Thymus (tissue), 11 donors: Measurements from ENCODE around the gene TANGO2. TPM values are rescaled to one million over a fixed set of nuclear protein-coding genes. Genes with fewer than 3 reads are reported as not detected.

Experiments
- DNase-seq, 9 donors: peaks; one replicate each; pipeline ENCODE4 v3.0.0-alpha.2; 2013; ENCODE audit warnings: low spot score in 9 of 9, low read depth in 6 of 9, missing footprints in 1 of 9
- H3K27ac ChIP-seq, 2 donors: one replicate each; pipeline ENCODE4 v1.5.1; 2013; ENCODE audit warnings: control low read depth in 1 of 2, low read depth in 1 of 2, low read length in 1 of 2, mild to moderate bottlenecking in 1 of 2, moderate library complexity in 1 of 2
- H3K27me3 ChIP-seq, 2 donors: one replicate each; pipeline ENCODE4 v1.5.1; 2013; ENCODE audit warnings: low read length in 1 of 2; ENCODE audit not compliant: control insufficient read depth in 2 of 2, insufficient read depth in 1 of 2
- H3K36me3 ChIP-seq, 2 donors: one replicate each; pipeline ENCODE4 v1.5.1; 2013; ENCODE audit warnings: low read length in 1 of 2, mild to moderate bottlenecking in 1 of 2, moderate library complexity in 1 of 2; ENCODE audit not compliant: control insufficient read depth in 2 of 2, insufficient read depth in 2 of 2
- H3K4me1 ChIP-seq, 2 donors: one replicate each; pipeline ENCODE4 v1.5.1; 2013; ENCODE audit warnings: low read length in 2 of 2; ENCODE audit not compliant: control insufficient read depth in 2 of 2, insufficient read depth in 2 of 2
- H3K4me3 ChIP-seq, 2 donors: one replicate each; pipeline ENCODE4 v1.5.1; 2013; ENCODE audit warnings: low read length in 2 of 2, control low read depth in 1 of 2, mild to moderate bottlenecking in 1 of 2
- H3K9me3 ChIP-seq, 2 donors: one replicate each; pipeline ENCODE4 v1.5.1; 2013; ENCODE audit warnings: low read length in 1 of 2, mild to moderate bottlenecking in 1 of 2; ENCODE audit not compliant: control insufficient read depth in 2 of 2, insufficient read depth in 1 of 2
- WGBS: extraction: QIAGEN DNeasy Blood & Tissue Kit; methylation state at CpG from one replicate; pipeline ENCODE4 v1.1.7; 2013; 5-methylcytosine and 5-hydroxymethylcytosine counted together
- polyA plus RNA-seq: library from polyadenylated mRNA; stranded (reverse); fragments of 200-250 nt; gene quantifications from one replicate; pipeline ENCODE4 v1.2.3, GENCODE V29; 2013
- total RNA-seq: library from RNA; stranded (reverse); fragments of 120-200 nt; gene quantifications from one replicate; pipeline ENCODE4 v1.2.4, GENCODE V29; 2013
- donor health status: healthy.

TANGO2 gene
- total and polyA plus RNA-seq, 2 donors = 15.9 to 19.7 TPM

GRCh38 chr22:20036535-20037392 lies 15.9 kb downstream of the TANGO2 start:
- H3K4me3 ChIP-seq = no peak overlapping the region
- no peaks in the 10 kb centered on the region for H3K9me3 ChIP-seq
- peaks cover 16 to 48% of the 10 kb centered on the region in 2 donors for H3K36me3 ChIP-seq
- H3K27me3 ChIP-seq = no peaks in the 10 kb centered on the region
- no peak for DNase-seq
- H3K4me1 ChIP-seq = no peaks in the 10 kb centered on the region
- no peak overlapping the region for H3K27ac ChIP-seq
- WGBS = 98% methylated on average over 25 of the region's 25 CpGs

- Histone ChIP-seq H3K27me3 (no peaks in the 10 kb centered on the region), H3K36me3 (peaks cover 18 to 41% of the 10 kb centered on the region in 2 donors), H3K4me3 (no peak overlapping the region), H3K9me3 (no peaks in the 10 kb centered on the region), H3K4me1 (no peaks in the 10 kb centered on the region), H3K27ac (no peak overlapping the region)
- no peak for DNase-seq
- 91% methylated on average over 3 of the region's 3 CpGs for WGBS
Measured at GRCh38 chr22:20037419-20037818, 16.5 kb downstream of the TANGO2 start.

GRCh38 chr22:20038574-20038973 lies 17.7 kb downstream of the TANGO2 start:
- no peaks in the 10 kb centered on the region for H3K9me3 ChIP-seq

GRCh38 chr22:20039683-20040325 lies 18.9 kb downstream of the TANGO2 start:
- WGBS = 95% methylated on average over 9 of the region's 9 CpGs

More at GRCh38 chr22:20038574-20038973, 17.7 kb downstream of the TANGO2 start:
- Histone ChIP-seq H3K4me1 (no peaks in the 10 kb centered on the region), H3K27ac (no peak overlapping the region), H3K36me3 (peaks cover 26 to 41% of the 10 kb centered on the region in 2 donors), H3K4me3 (no peak overlapping the region), H3K27me3 (no peaks in the 10 kb centered on the region)
- 98% methylated on average over 7 of the region's 7 CpGs for WGBS
- DNase-seq = no peak

GRCh38 chr22:20040327-20041200 lies 19.7 kb downstream of the TANGO2 start:
- no peaks in the 10 kb centered on the region for H3K9me3 ChIP-seq
- H3K36me3 ChIP-seq = peaks cover 32 to 53% of the 10 kb centered on the region in 2 donors
- H3K4me3 ChIP-seq = no peak overlapping the region
- H3K4me1 ChIP-seq = no peaks in the 10 kb centered on the region
- H3K27ac ChIP-seq = no peak overlapping the region
- DNase-seq = no peak
- H3K27me3 ChIP-seq = no peaks in the 10 kb centered on the region
- WGBS = 98% methylated on average over 7 of the region's 7 CpGs

More at GRCh38 chr22:20039683-20040325, 18.9 kb downstream of the TANGO2 start:
- Histone ChIP-seq H3K27ac (no peak overlapping the region), H3K4me3 (no peak overlapping the region), H3K4me1 (no peaks in the 10 kb centered on the region), H3K9me3 (no peaks in the 10 kb centered on the region), H3K27me3 (no peaks in the 10 kb centered on the region), H3K36me3 (peaks cover 32 to 50% of the 10 kb centered on the region in 2 donors)
- no peak for DNase-seq

GRCh38 chr22:20043057-20043996 lies 22.4 kb downstream of the TANGO2 start:
- WGBS = 96% methylated on average over 26 of the region's 26 CpGs
- H3K4me1 ChIP-seq = no peaks in the 10 kb centered on the region

GRCh38 chr22:20043997-20044342 lies 23.1 kb downstream of the TANGO2 start:
- no peak for DNase-seq
- peaks cover 37 to 41% of the 10 kb centered on the region in 2 donors for H3K36me3 ChIP-seq

More at GRCh38 chr22:20043057-20043996, 22.4 kb downstream of the TANGO2 start:
- Histone ChIP-seq H3K27me3 (no peaks in the 10 kb centered on the region), H3K4me3 (no peak overlapping the region), H3K9me3 (no peaks in the 10 kb centered on the region), H3K36me3 (peaks cover 41 to 47% of the 10 kb centered on the region in 2 donors), H3K27ac (no peak overlapping the region)
- no peak for DNase-seq

GRCh38 chr22:20044495-20045151 lies 23.7 kb downstream of the TANGO2 start:
- Histone ChIP-seq H3K4me1 (no peaks in the 10 kb centered on the region), H3K9me3 (no peaks in the 10 kb centered on the region), H3K27ac (no peak overlapping the region), H3K4me3 (no peak overlapping the region), H3K27me3 (no peaks in the 10 kb centered on the region), H3K36me3 (peaks cover 37 to 41% of the 10 kb centered on the region in 2 donors)
- 98% methylated on average over 10 of the region's 10 CpGs for WGBS
- DNase-seq = no peak

More at GRCh38 chr22:20043997-20044342, 23.1 kb downstream of the TANGO2 start:
- no peak overlapping the region for H3K27ac ChIP-seq
- no peaks in the 10 kb centered on the region for H3K9me3 ChIP-seq
- no peaks in the 10 kb centered on the region for H3K27me3 ChIP-seq
- H3K4me1 ChIP-seq = no peaks in the 10 kb centered on the region
- H3K4me3 ChIP-seq = no peak overlapping the region
- WGBS = 98% methylated on average over 7 of the region's 7 CpGs
